ENCODE results near the gene CD14.

The CD14 gene

DNA sequence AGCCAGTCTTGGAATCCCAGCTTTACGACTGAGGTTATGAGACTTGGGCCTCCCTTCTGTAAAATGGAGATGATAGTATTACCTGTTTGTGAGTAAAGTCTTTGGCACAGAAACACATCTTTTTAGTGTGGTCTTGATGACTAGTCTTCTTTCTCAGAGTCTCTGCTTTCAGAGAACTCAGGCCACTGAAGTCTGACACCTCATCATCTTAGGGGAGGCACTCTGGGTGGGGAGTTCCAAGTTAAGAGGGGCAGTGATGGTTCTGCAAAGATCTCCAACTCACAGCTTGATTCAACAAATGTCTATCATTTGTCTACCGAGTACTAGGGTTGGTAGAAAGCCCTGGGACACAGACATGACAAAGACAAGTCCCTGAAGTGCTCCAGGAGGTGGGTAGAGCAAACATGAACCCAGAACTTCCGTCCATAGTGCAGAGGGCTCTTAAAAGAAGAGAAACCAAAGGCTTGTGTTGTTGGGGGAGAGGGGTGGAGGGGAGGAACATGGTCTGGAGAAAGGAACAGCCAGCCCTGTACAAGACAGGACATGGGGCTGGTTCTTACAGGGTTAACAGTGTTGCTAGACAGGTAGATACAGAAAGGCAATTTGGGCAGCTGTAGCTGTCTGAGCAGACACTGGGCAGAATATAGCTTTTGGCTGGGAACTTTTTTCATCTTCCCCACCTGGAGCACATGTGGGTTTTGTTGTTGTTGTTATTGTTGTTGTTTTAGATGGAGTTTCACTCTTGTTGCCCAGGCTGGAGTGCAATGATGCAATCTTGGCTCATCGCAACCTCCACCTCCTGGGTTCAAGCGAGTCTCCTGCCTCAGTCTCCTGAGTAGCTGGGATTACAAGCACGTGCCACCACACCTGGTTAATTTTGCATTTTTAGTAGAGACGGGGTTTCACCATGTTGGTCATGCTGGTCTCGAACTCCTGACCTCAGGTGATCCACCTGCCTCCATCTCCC, 2.6 kb upstream of the CD14 start:
- Histone ChIP-seq H2BK15ac (ENCODE audit: low read depth, poor library complexity, severe bottlenecking) (no peak overlapping the region), H3K14ac (ENCODE audit: low read length in 2 of 2) (no peak overlapping the region), H3K4me3 (ENCODE audit: insufficient read depth in 1 of 2, low read depth in 1 of 2, low read length in 2 of 2) (no peak overlapping the region), H3K27me3 (ENCODE audit: control insufficient read depth in 1 of 2, insufficient read depth in 1 of 2, low read length in 2 of 2) (peaks cover 0 to 13% of the 10 kb centered on the region in 2 experiments), H2AK5ac (ENCODE audit: low read length, severe bottlenecking) (no peak overlapping the region), H3K18ac (ENCODE audit: low read depth in 1 of 2, low read length in 2 of 2) (no peak overlapping the region), H3K79me1 (replicated peaks; ENCODE audit: low read length, poor library complexity, severe bottlenecking) (peaks cover 5% of the 10 kb centered on the region), H3K9ac (ENCODE audit: low read length) (no peak overlapping the region), H2BK5ac (ENCODE audit: low read depth, low read length, poor library complexity, severe bottlenecking) (no peak overlapping the region), H4K8ac (ENCODE audit: low read length) (no peak overlapping the region), H3K4ac (ENCODE audit: low read depth in 1 of 2, low read length in 2 of 2) (no peak overlapping the region), H3K27ac (ENCODE audit: low read length, poor library complexity, severe bottlenecking) (no peak overlapping the region), H3K4me1 (ENCODE audit: control insufficient read depth, insufficient read depth, low read depth, low read length) (peaks cover 5% of the 10 kb centered on the region), H3K36me3 (ENCODE audit: control insufficient read depth in 1 of 2, insufficient read depth in 2 of 2, low read depth in 1 of 2, low read length in 2 of 2) (peaks cover 0 to 8% of the 10 kb centered on the region in 2 experiments), H2AFZ (ENCODE audit: low read depth, low read length) (no peak overlapping the region), H3K23ac (ENCODE audit: low read length in 2 of 2) (no peak overlapping the region), H4K91ac (ENCODE audit: low read length) (no peak overlapping the region), H2BK12ac (ENCODE audit: low read length in 2 of 2) (no peak overlapping the region), H3K4me2 (ENCODE audit: low read length, poor library complexity, severe bottlenecking) (no peak overlapping the region), H2BK120ac (ENCODE audit: low read depth, low read length) (no peak overlapping the region), H3K9me3 (ENCODE audit: control insufficient read depth, low read length) (no peaks in the 10 kb centered on the region)
- no peak for DNase-seq
- WGBS = 86% methylated on average over 8 of the region's 8 CpGs

DNA sequence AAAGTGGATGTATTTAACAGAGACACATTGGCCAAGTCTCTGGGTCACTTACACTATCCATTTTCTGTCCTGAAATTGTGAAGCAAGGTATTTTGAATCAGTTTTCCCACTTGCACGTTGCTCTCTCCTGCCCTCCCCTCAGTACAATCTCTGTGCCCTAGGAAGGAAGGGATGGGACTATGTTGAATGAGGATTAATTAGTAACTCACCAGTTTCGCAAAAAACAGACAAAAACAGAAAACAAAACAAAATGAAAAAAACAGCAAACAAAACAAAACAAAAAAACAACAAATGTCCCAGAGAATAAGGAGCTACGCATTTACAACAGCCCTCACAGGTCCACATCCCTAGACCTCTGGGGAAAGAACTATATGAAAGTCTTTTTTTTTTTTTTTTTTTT, 1.1 kb upstream of the CD14 start:
- H3K14ac ChIP-seq (ENCODE audit: low read length in 2 of 2) = no peak overlapping the region
- H3K4me2 ChIP-seq (ENCODE audit: low read length, poor library complexity, severe bottlenecking) = no peak overlapping the region
- H2BK15ac ChIP-seq (ENCODE audit: low read depth, poor library complexity, severe bottlenecking) = no peak overlapping the region
- no peak overlapping the region for H3K23ac ChIP-seq (ENCODE audit: low read length in 2 of 2)
- no peak overlapping the region for H3K27ac ChIP-seq (ENCODE audit: low read length, poor library complexity, severe bottlenecking)
- no peak overlapping the region for H2AK5ac ChIP-seq (ENCODE audit: low read length, severe bottlenecking)
- no peak overlapping the region for H3K4me3 ChIP-seq (ENCODE audit: insufficient read depth in 1 of 2, low read depth in 1 of 2, low read length in 2 of 2)
- H4K8ac ChIP-seq (ENCODE audit: low read length) = no peak overlapping the region
- no peak overlapping the region for H2AFZ ChIP-seq (ENCODE audit: low read depth, low read length)
- H3K9me3 ChIP-seq (ENCODE audit: control insufficient read depth, low read length) = no peaks in the 10 kb centered on the region
- H3K4ac ChIP-seq (ENCODE audit: low read depth in 1 of 2, low read length in 2 of 2) = no peak overlapping the region
- no peak overlapping the region for H2BK12ac ChIP-seq (ENCODE audit: low read length in 2 of 2)
- DNase-seq = no peak
- peaks cover 0 to 8% of the 10 kb centered on the region in 2 experiments for H3K36me3 ChIP-seq (ENCODE audit: control insufficient read depth in 1 of 2, insufficient read depth in 2 of 2, low read depth in 1 of 2, low read length in 2 of 2)
- H3K79me1 ChIP-seq (replicated peaks; ENCODE audit: low read length, poor library complexity, severe bottlenecking) = no peaks in the 10 kb centered on the region
- H4K91ac ChIP-seq (ENCODE audit: low read length) = no peak overlapping the region
- no peak overlapping the region for H2BK5ac ChIP-seq (ENCODE audit: low read depth, low read length, poor library complexity, severe bottlenecking)
- H3K9ac ChIP-seq (ENCODE audit: low read length) = no peak overlapping the region
- H3K18ac ChIP-seq (ENCODE audit: low read depth in 1 of 2, low read length in 2 of 2) = no peak overlapping the region
- no peaks in the 10 kb centered on the region for H3K4me1 ChIP-seq (ENCODE audit: control insufficient read depth, insufficient read depth, low read depth, low read length)
- WGBS = 100% methylated on average over 1 of the region's 3 CpGs
- H2BK120ac ChIP-seq (ENCODE audit: low read depth, low read length) = no peak overlapping the region
- peaks cover 0 to 13% of the 10 kb centered on the region in 2 experiments for H3K27me3 ChIP-seq (ENCODE audit: control insufficient read depth in 1 of 2, insufficient read depth in 1 of 2, low read length in 2 of 2)

- no peak for DNase-seq
- Histone ChIP-seq H4K8ac (ENCODE audit: low read length) (no peak overlapping the region), H3K9me3 (ENCODE audit: control insufficient read depth, low read length) (peaks cover 3% of the 10 kb centered on the region), H3K4ac (ENCODE audit: low read depth in 1 of 2, low read length in 2 of 2) (no peak overlapping the region), H3K79me1 (replicated peaks; ENCODE audit: low read length, poor library complexity, severe bottlenecking) (no peaks in the 10 kb centered on the region), H2BK15ac (ENCODE audit: low read depth, poor library complexity, severe bottlenecking) (no peak overlapping the region), H3K18ac (ENCODE audit: low read depth in 1 of 2, low read length in 2 of 2) (no peak overlapping the region), H3K27me3 (ENCODE audit: control insufficient read depth in 1 of 2, insufficient read depth in 1 of 2, low read length in 2 of 2) (peaks cover 0 to 13% of the 10 kb centered on the region in 2 experiments), H2AFZ (ENCODE audit: low read depth, low read length) (no peak overlapping the region), H3K4me1 (ENCODE audit: control insufficient read depth, insufficient read depth, low read depth, low read length) (no peaks in the 10 kb centered on the region), H3K4me3 (ENCODE audit: insufficient read depth in 1 of 2, low read depth in 1 of 2, low read length in 2 of 2) (peak overlapping the region in 1 of 2 experiments; percentile 72), H3K36me3 (ENCODE audit: control insufficient read depth in 1 of 2, insufficient read depth in 2 of 2, low read depth in 1 of 2, low read length in 2 of 2) (peaks cover 0 to 8% of the 10 kb centered on the region in 2 experiments), H2BK5ac (ENCODE audit: low read depth, low read length, poor library complexity, severe bottlenecking) (no peak overlapping the region), H2BK12ac (ENCODE audit: low read length in 2 of 2) (no peak overlapping the region), H3K23ac (ENCODE audit: low read length in 2 of 2) (no peak overlapping the region), H4K91ac (ENCODE audit: low read length) (no peak overlapping the region), H3K14ac (ENCODE audit: low read length in 2 of 2) (no peak overlapping the region), H3K4me2 (ENCODE audit: low read length, poor library complexity, severe bottlenecking) (no peak overlapping the region), H3K9ac (ENCODE audit: low read length) (no peak overlapping the region), H2BK120ac (ENCODE audit: low read depth, low read length) (no peak overlapping the region), H3K27ac (ENCODE audit: low read length, poor library complexity, severe bottlenecking) (no peak overlapping the region), H2AK5ac (ENCODE audit: low read length, severe bottlenecking) (no peak overlapping the region)
- WGBS = no CpG with 5 or more reads among the region's 2 CpGs
These were observed 526 bp upstream of the CD14 start for GRCh38 chr5:140633501-140633900.

DNA sequence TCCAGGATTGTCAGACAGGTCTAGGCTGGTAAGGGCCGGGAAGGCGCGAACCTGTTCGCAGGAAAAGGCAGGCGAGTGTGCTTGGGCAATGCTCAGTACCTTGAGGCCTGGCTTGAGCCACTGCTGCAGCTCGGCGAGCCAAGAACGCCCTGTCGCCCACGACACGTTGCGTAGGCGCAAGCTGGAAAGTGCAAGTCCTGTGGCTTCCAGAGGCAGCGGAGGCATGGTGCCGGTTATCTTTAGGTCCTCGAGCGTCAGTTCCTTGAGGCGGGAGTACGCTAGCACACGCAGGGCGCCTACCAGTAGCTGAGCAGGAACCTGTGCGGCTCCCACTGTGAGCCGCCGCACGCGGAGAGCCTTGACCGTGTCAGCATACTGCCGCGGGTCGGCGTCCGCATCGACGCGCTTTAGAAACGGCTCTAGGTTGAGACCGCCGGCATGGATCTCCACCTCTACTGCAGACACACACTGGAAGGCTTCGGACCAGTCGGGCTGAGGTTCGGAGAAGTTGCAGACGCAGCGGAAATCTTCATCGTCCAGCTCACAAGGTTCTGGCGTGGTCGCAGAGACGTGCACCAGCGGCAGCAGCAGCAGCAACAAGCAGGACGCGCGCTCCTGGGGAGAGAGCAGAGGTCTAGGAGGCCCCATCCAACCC, 482 bp downstream of the CD14 start:
- no peak overlapping the region for H3K4me2 ChIP-seq (ENCODE audit: low read length, poor library complexity, severe bottlenecking)
- no peak overlapping the region for H4K91ac ChIP-seq (ENCODE audit: low read length)
- H4K8ac ChIP-seq (ENCODE audit: low read length) = no peak overlapping the region
- WGBS = 96% methylated on average over 51 of the region's 51 CpGs
- no peak overlapping the region for H2BK12ac ChIP-seq (ENCODE audit: low read length in 2 of 2)
- H2AFZ ChIP-seq (ENCODE audit: low read depth, low read length) = no peak overlapping the region
- H3K23ac ChIP-seq (ENCODE audit: low read length in 2 of 2) = no peak overlapping the region
- no peak overlapping the region for H3K4ac ChIP-seq (ENCODE audit: low read depth in 1 of 2, low read length in 2 of 2)
- no peak overlapping the region for H2BK15ac ChIP-seq (ENCODE audit: low read depth, poor library complexity, severe bottlenecking)
- no peaks in the 10 kb centered on the region for H3K79me1 ChIP-seq (replicated peaks; ENCODE audit: low read length, poor library complexity, severe bottlenecking)
- no peak overlapping the region for H2BK5ac ChIP-seq (ENCODE audit: low read depth, low read length, poor library complexity, severe bottlenecking)
- no peaks in the 10 kb centered on the region for H3K4me1 ChIP-seq (ENCODE audit: control insufficient read depth, insufficient read depth, low read depth, low read length)
- no peak overlapping the region for H2AK5ac ChIP-seq (ENCODE audit: low read length, severe bottlenecking)
- peaks cover 0 to 8% of the 10 kb centered on the region in 2 experiments for H3K36me3 ChIP-seq (ENCODE audit: control insufficient read depth in 1 of 2, insufficient read depth in 2 of 2, low read depth in 1 of 2, low read length in 2 of 2)
- no peak overlapping the region for H2BK120ac ChIP-seq (ENCODE audit: low read depth, low read length)
- no peak overlapping the region for H3K18ac ChIP-seq (ENCODE audit: low read depth in 1 of 2, low read length in 2 of 2)
- peaks cover 9% of the 10 kb centered on the region for H3K9me3 ChIP-seq (ENCODE audit: control insufficient read depth, low read length)
- H3K27me3 ChIP-seq (ENCODE audit: control insufficient read depth in 1 of 2, insufficient read depth in 1 of 2, low read length in 2 of 2) = peaks cover 0 to 13% of the 10 kb centered on the region in 2 experiments
- H3K14ac ChIP-seq (ENCODE audit: low read length in 2 of 2) = no peak overlapping the region
- DNase-seq = no peak
- H3K27ac ChIP-seq (ENCODE audit: low read length, poor library complexity, severe bottlenecking) = no peak overlapping the region
- peak overlapping the region in 1 of 2 experiments; percentile 72 for H3K4me3 ChIP-seq (ENCODE audit: insufficient read depth in 1 of 2, low read depth in 1 of 2, low read length in 2 of 2)
- peak overlapping the region; percentile 68 for H3K9ac ChIP-seq (ENCODE audit: low read length)

All from mesenchymal stem cell (in vitro differentiated cells and primary cell).